ENCODE results near the gene TMCO6. TPM values are rescaled to one million over a fixed set of nuclear protein-coding genes. Genes with fewer than 3 reads are reported as not detected.
A peak's percentile ranks its signal among the peaks of the same experiment; 100 is the strongest.
"Not testable (repeated sequence)": the region's sequence is repeated elsewhere in the genome, so short reads cannot be mapped to it uniquely, and the experiment has no call there.

TMCO6 gene
- total RNA-seq, 4 donors from 2014 or later = 16.1 to 48.7 (median 29.3) TPM

DNA sequence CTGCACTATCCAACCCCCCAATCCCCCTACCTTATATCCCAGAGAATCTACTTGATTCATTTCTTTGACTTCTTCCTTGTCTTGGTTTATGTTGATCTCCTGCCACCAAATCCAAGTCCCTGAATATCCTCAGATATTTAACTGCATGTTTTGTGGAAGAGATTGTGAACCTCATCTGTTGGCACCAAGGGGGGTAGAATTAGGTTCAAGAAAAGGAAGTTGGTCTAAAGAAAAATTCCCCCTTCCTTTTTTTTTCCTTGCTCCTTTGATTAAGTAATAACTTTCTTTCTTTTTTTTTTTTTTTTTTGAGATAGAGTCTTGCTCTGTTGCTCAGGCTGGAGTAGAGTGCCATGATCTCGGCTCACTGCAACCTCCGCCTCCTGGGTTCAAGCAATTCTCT lies 5.8 kb upstream of the TMCO6 start:
- peak overlapping the region in 2 of 3 donors; percentile 79 to 81 for H3K27ac ChIP-seq
- H3K4me1 ChIP-seq = peaks cover 5 to 20% of the 10 kb centered on the region in 2 donors
- H3K36me3 ChIP-seq = no peaks in the 10 kb centered on the region
- no peak for DNase-seq
- WGBS, 2 donors = 86 to 93% methylated on average over 2 of the region's 2 CpGs
- no peak for TF ChIP-seq POLR2A (IDR thresholded peaks at IDR 0.05)
- no peak for TF ChIP-seq CTCF (IDR thresholded peaks at IDR 0.05)
- H3K27me3 ChIP-seq = no peaks in the 10 kb centered on the region
- intact Hi-C loops (cut with DNase I) = loop anchor here (10.0 kb wide), 1 partner anchor 259 kb away; no protein-coding TSS in a partner anchor
- H3K9me3 ChIP-seq = no peaks in the 10 kb centered on the region
- H3K4me3 ChIP-seq (replicated peaks in 1 of 3) = no peak overlapping the region

DNA sequence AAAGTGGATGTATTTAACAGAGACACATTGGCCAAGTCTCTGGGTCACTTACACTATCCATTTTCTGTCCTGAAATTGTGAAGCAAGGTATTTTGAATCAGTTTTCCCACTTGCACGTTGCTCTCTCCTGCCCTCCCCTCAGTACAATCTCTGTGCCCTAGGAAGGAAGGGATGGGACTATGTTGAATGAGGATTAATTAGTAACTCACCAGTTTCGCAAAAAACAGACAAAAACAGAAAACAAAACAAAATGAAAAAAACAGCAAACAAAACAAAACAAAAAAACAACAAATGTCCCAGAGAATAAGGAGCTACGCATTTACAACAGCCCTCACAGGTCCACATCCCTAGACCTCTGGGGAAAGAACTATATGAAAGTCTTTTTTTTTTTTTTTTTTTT lies 5.1 kb upstream of the TMCO6 start:
- Histone ChIP-seq H3K4me3 (replicated peaks in 1 of 3) (no peak overlapping the region), H3K27ac (no peak overlapping the region), H3K9me3 (no peaks in the 10 kb centered on the region), H3K36me3 (no peaks in the 10 kb centered on the region), H3K27me3 (no peaks in the 10 kb centered on the region), H3K4me1 (peaks cover 9 to 25% of the 10 kb centered on the region in 2 donors)
- TF ChIP-seq CTCF (IDR thresholded peaks at IDR 0.05) (no peak), POLR2A (IDR thresholded peaks at IDR 0.05) (no peak)
- WGBS, 2 donors = 54 to 55% methylated on average over 3 of the region's 3 CpGs
- intact Hi-C loops (cut with DNase I) = loop anchor here (10.0 kb wide), 1 partner anchor 259 kb away; no protein-coding TSS in a partner anchor
- DNase-seq = no peak

DNA sequence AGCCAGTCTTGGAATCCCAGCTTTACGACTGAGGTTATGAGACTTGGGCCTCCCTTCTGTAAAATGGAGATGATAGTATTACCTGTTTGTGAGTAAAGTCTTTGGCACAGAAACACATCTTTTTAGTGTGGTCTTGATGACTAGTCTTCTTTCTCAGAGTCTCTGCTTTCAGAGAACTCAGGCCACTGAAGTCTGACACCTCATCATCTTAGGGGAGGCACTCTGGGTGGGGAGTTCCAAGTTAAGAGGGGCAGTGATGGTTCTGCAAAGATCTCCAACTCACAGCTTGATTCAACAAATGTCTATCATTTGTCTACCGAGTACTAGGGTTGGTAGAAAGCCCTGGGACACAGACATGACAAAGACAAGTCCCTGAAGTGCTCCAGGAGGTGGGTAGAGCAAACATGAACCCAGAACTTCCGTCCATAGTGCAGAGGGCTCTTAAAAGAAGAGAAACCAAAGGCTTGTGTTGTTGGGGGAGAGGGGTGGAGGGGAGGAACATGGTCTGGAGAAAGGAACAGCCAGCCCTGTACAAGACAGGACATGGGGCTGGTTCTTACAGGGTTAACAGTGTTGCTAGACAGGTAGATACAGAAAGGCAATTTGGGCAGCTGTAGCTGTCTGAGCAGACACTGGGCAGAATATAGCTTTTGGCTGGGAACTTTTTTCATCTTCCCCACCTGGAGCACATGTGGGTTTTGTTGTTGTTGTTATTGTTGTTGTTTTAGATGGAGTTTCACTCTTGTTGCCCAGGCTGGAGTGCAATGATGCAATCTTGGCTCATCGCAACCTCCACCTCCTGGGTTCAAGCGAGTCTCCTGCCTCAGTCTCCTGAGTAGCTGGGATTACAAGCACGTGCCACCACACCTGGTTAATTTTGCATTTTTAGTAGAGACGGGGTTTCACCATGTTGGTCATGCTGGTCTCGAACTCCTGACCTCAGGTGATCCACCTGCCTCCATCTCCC lies 3.7 kb upstream of the TMCO6 start:
- TF ChIP-seq POLR2A (IDR thresholded peaks at IDR 0.05) (no peak), CTCF (IDR thresholded peaks at IDR 0.05) (no peak)
- Histone ChIP-seq H3K27ac (no peak overlapping the region), H3K36me3 (no peaks in the 10 kb centered on the region), H3K4me3 (replicated peaks in 1 of 3) (no peak overlapping the region), H3K4me1 (peaks cover 15 to 31% of the 10 kb centered on the region in 2 donors), H3K27me3 (no peaks in the 10 kb centered on the region), H3K9me3 (no peaks in the 10 kb centered on the region)
- 85 to 88% methylated on average over 7 to 8 of the region's 8 CpGs for WGBS, 2 donors
- no peak for DNase-seq
- intact Hi-C loops (cut with DNase I) = loop anchor here (5.0 to 10.0 kb wide), 2 partner anchors 73 to 261 kb away; partner anchors contain the start of genes APBB3 and SLC35A4

DNA sequence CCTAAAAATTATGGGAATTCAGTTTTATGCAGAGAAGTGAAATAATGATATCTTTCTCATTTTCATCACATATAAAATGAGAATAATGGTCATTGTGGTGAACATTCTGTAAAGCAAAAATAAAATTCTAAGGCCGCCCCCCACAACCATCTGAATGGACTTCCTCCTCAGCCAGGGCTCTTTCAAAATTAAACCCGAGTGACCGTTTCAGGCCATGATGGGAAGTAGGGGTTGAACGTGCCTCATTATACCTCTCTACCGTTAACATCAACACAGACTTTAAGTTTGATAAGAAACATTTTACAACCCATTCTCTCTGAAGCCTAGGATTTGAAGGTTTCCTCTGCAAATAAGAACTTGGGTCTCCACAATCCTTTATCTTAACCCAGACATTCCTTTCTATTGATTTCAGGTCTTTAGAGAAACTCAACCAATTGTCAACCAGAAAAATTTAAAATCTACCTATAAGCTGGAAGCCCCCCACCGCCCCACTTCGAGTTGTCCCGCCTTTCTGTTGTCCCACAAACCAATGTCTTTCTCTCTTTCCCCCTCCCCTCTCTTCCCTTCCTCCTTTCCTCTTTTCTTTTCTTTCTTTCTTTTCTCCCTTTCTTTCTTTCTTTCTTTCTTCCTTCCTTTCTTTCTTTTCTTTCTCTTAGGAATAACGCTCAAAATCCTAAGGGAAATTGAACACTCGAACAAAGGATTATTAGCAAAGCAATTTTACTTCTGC lies 1.7 kb upstream of the TMCO6 start:
- H3K27ac ChIP-seq = no peak overlapping the region
- H3K9me3 ChIP-seq = no peaks in the 10 kb centered on the region
- H3K27me3 ChIP-seq = no peaks in the 10 kb centered on the region
- no peak for TF ChIP-seq POLR2A (IDR thresholded peaks at IDR 0.05)
- TF ChIP-seq CTCF (IDR thresholded peaks at IDR 0.05) = no peak
- peaks cover 15 to 23% of the 10 kb centered on the region in 2 donors for H3K4me1 ChIP-seq
- intact Hi-C loops (cut with DNase I) = loop anchor here (5.0 to 10.0 kb wide), 2 partner anchors 75 to 263 kb away; partner anchors contain the start of genes APBB3 and SLC35A4
- DNase-seq = no peak
- no peak overlapping the region for H3K4me3 ChIP-seq (replicated peaks in 1 of 3)
- no peaks in the 10 kb centered on the region for H3K36me3 ChIP-seq
- WGBS, 2 donors = 83% methylated on average over 10 of the region's 10 CpGs

GRCh38 chr5:140638898-140639147 lies 428 bp upstream of the TMCO6 start:
- DNase-seq = not testable (repeated sequence)
- peak overlapping the region in 1 of 3 donors; percentile 10 for H3K4me3 ChIP-seq (replicated peaks in 1 of 3)
- intact Hi-C loops (cut with DNase I) = loop anchor here (5.0 to 10.0 kb wide), 2 partner anchors 77 to 264 kb away; partner anchors contain the start of genes APBB3 and SLC35A4

More at GRCh38 chr5:140638898-140639147, 428 bp upstream of the TMCO6 start:
- Histone ChIP-seq H3K27ac (peak overlapping the region; percentile 89 to 94 (median 89)), H3K4me1 (peaks cover 11 to 16% of the 10 kb centered on the region in 2 donors)
- WGBS, 2 donors = 25 to 26% methylated on average over 9 of the region's 9 CpGs
- not testable (repeated sequence) for H3K36me3 ChIP-seq, H3K9me3 ChIP-seq, H3K27me3 ChIP-seq
